ENCODE results near the gene LRPPRC.
A peak's percentile ranks its signal among the peaks of the same experiment; 100 is the strongest.
"Not testable (repeated sequence)": the region's sequence is repeated elsewhere in the genome, so short reads cannot be mapped to it uniquely, and the experiment has no call there.

The LRPPRC gene

GRCh38 chr2:43911136-43911790, 84.5 kb downstream of the LRPPRC start:
- DNase-seq (ENCODE audit: low read depth in 2 of 2), result not testable (repeated sequence)

GRCh38 chr2:43906448-43907109, 89.2 kb downstream of the LRPPRC start:
- no peak for DNase-seq (ENCODE audit: low read depth in 2 of 2)

GRCh38 chr2:43905871-43906270, 89.9 kb downstream of the LRPPRC start:
- DNase-seq (ENCODE audit: low read depth in 2 of 2), result no peak

- DNase-seq (ENCODE audit: low read depth in 2 of 2), result no peak
Observed at GRCh38 chr2:43905371-43905803, 90.4 kb downstream of the LRPPRC start.

- DNase-seq (ENCODE audit: low read depth in 2 of 2), result no peak
Observed at GRCh38 chr2:43899589-43899988, 96.2 kb downstream of the LRPPRC start.

GRCh38 chr2:43898838-43899346, 96.9 kb downstream of the LRPPRC start:
- no peak for DNase-seq (ENCODE audit: low read depth in 2 of 2)

GRCh38 chr2:43898134-43898837, 97.5 kb downstream of the LRPPRC start:
- no peak for DNase-seq (ENCODE audit: low read depth in 2 of 2)

GRCh38 chr2:43897492-43897891, 98.3 kb downstream of the LRPPRC start:
- no peak for DNase-seq (ENCODE audit: low read depth in 2 of 2)

GRCh38 chr2:43896906-43897305, 98.9 kb downstream of the LRPPRC start:
- no peak for DNase-seq (ENCODE audit: low read depth in 2 of 2)

GRCh38 chr2:43894743-43895142, 101.0 kb downstream of the LRPPRC start:
- DNase-seq (ENCODE audit: low read depth in 2 of 2), result no peak

- DNase-seq (ENCODE audit: low read depth in 2 of 2), result no peak
Observed at GRCh38 chr2:43890855-43891254, 104.9 kb downstream of the LRPPRC start.

GRCh38 chr2:43889416-43889815, 106.4 kb downstream of the LRPPRC start:
- DNase-seq (ENCODE audit: low read depth in 2 of 2), result no peak

GRCh38 chr2:43887176-43887575, 108.6 kb downstream of the LRPPRC start:
- DNase-seq (ENCODE audit: low read depth in 2 of 2), result no peak

- DNase-seq (ENCODE audit: low read depth in 2 of 2), result no peak
Observed at GRCh38 chr2:43885132-43885632, 110.6 kb downstream of the LRPPRC start.

GRCh38 chr2:43884689-43885088, 111.1 kb downstream of the LRPPRC start:
- DNase-seq (ENCODE audit: low read depth in 2 of 2), result no peak

GRCh38 chr2:43882312-43882711, 113.5 kb downstream of the LRPPRC start:
- no peak for DNase-seq (ENCODE audit: low read depth in 2 of 2)

GRCh38 chr2:43880952-43881351, 114.8 kb downstream of the LRPPRC start:
- no peak for DNase-seq (ENCODE audit: low read depth in 2 of 2)

- no peak for DNase-seq (ENCODE audit: low read depth in 2 of 2)
Observed at GRCh38 chr2:43880471-43880870, 115.3 kb downstream of the LRPPRC start.

- no peak for DNase-seq (ENCODE audit: low read depth in 2 of 2)
Observed at GRCh38 chr2:43879261-43879660, 116.5 kb downstream of the LRPPRC start.

- DNase-seq (ENCODE audit: low read depth in 2 of 2), result peak; percentile 23 to 25
Observed at GRCh38 chr2:43877782-43878464, 117.9 kb downstream of the LRPPRC start.

GRCh38 chr2:43874776-43875451, 120.9 kb downstream of the LRPPRC start:
- no peak for DNase-seq (ENCODE audit: low read depth in 2 of 2)

Measured in stimulated activated CD8-positive, alpha-beta memory T cell treated with anti-CD3 and anti-CD28 coated beads, Interleukin-7, amount 100 ng/mL, for 4 hours (primary cell).